DOHH2 (cell line): ENCODE data around the gene SMG6.

Experiments used
- EZH2phosphoT487 ChIP-seq: fragments of 200-600 bp; sonication (generic); IDR thresholded peaks from 2 replicates; pipeline ENCODE4 v1.6.1; 2017; ENCODE audit warnings: borderline replicate concordance, mild to moderate bottlenecking, antibody characterized with exemption, low read length, moderate library complexity, mixed read lengths
- TF ChIP-seq, protein P1 (sequence below): fragments of 200-600 bp; sonication (generic); IDR thresholded peaks from one replicate; pipeline ENCODE4 v1.5.1; 2014; ENCODE audit warnings: antibody characterized with exemption, mild to moderate bottlenecking, low read depth, low read length; ENCODE audit not compliant: poor library complexity, severe bottlenecking

DNA sequence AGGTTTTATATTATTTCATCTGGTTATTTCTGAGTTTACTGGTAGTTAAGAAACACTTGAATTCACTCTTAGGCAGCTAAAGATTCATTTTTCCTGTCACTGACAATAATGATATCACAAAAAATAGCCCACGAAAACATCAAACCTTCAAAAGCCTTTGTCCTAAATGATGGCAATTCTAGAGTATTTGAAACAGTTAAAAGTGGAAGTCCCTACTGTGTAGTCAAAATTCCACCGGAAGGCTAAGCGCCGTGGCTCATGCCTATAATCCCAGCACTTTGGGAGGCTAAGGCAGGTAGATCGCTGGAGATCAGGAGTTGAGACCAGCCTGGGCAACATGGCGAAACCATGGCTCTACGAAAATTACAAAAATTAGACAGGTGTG, 145.2 kb downstream of the SMG6 start:
- TF ChIP-seq EZH2phosphoT487 = no peak
- TF ChIP-seq, protein P1, sequence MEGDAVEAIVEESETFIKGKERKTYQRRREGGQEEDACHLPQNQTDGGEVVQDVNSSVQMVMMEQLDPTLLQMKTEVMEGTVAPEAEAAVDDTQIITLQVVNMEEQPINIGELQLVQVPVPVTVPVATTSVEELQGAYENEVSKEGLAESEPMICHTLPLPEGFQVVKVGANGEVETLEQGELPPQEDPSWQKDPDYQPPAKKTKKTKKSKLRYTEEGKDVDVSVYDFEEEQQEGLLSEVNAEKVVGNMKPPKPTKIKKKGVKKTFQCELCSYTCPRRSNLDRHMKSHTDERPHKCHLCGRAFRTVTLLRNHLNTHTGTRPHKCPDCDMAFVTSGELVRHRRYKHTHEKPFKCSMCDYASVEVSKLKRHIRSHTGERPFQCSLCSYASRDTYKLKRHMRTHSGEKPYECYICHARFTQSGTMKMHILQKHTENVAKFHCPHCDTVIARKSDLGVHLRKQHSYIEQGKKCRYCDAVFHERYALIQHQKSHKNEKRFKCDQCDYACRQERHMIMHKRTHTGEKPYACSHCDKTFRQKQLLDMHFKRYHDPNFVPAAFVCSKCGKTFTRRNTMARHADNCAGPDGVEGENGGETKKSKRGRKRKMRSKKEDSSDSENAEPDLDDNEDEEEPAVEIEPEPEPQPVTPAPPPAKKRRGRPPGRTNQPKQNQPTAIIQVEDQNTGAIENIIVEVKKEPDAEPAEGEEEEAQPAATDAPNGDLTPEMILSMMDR = no peak
